Measurements from ENCODE around the gene CCDC171. TPM values are rescaled to one million over a fixed set of nuclear protein-coding genes. Genes with fewer than 3 reads are reported as not detected.

The CCDC171 gene
- total RNA-seq, 1 donor from 2014 or later = 0.92 TPM

DNA sequence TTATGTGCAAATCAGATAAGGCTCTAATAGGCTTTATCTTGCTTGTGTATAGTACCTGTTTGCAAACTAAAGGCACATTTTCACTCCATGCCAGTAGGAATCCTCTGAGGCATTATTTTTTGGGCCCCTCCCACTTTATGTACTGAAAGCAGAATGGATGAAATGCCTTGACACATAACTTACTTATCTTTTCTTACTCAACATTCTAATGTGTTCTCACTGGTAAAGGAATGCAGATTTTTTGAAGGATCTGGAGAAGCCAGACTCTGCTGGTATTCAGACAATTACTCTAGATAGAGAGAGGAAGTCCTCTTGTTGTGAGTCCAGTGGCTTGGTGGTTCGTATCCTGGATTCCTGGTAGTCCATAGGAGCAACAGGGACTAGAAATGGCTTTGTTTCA is 336.7 kb downstream of the CCDC171 start:
- TF ChIP-seq, protein P1, sequence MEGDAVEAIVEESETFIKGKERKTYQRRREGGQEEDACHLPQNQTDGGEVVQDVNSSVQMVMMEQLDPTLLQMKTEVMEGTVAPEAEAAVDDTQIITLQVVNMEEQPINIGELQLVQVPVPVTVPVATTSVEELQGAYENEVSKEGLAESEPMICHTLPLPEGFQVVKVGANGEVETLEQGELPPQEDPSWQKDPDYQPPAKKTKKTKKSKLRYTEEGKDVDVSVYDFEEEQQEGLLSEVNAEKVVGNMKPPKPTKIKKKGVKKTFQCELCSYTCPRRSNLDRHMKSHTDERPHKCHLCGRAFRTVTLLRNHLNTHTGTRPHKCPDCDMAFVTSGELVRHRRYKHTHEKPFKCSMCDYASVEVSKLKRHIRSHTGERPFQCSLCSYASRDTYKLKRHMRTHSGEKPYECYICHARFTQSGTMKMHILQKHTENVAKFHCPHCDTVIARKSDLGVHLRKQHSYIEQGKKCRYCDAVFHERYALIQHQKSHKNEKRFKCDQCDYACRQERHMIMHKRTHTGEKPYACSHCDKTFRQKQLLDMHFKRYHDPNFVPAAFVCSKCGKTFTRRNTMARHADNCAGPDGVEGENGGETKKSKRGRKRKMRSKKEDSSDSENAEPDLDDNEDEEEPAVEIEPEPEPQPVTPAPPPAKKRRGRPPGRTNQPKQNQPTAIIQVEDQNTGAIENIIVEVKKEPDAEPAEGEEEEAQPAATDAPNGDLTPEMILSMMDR (conservative IDR thresholded peaks at IDR 0.05; ENCODE audit: low read depth, low read length) = no peak
- DNase-seq (ENCODE audit: low read depth) = no peak
- H3K4me3 ChIP-seq (ENCODE audit: low read depth, low read length) = no peak overlapping the region

DNA sequence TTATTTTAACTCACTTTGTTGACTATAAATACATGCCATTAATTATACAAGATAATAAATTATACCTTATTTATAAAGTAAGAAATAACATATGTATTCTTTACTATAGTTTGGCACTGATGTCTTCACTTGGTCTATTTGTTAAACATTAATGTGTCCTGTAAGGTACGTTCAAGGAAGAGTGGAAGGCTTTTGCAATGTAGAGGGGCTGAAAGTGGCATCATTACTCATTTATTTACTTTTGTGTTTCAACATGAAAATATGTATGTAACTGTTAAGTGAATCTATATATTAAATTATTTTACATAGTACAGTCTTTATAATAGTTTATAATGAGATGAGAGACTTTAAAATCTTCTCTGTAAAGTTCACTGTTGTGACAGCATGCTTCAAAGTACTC is 348.7 kb downstream of the CCDC171 start:
- TF ChIP-seq, protein P1 (conservative IDR thresholded peaks at IDR 0.05; ENCODE audit: low read depth, low read length) = no peak
- no peak for DNase-seq (ENCODE audit: low read depth)
- H3K4me3 ChIP-seq (ENCODE audit: low read depth, low read length) = no peak overlapping the region

DNA sequence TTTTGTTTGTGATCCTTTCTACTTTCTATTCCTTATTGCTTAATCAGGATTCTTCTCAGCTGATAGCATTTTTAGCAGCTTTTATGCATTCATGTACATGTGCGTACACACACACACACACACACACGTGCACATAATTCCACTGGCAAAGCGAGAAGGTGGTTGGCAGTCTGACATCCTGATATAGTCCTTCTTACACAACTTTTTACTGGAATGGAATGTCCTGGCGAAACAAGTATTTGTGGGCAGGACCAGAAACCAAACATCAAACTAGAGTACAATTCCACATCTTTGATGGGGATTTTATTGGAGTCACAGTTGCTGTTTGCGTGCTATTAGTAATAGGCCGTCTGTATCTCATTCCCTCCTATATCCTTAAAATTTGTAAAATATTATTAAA is 356.5 kb downstream of the CCDC171 start:
- TF ChIP-seq, protein P1 (conservative IDR thresholded peaks at IDR 0.05; ENCODE audit: low read depth, low read length) = no peak
- DNase-seq (ENCODE audit: low read depth) = no peak
- H3K4me3 ChIP-seq (ENCODE audit: low read depth, low read length) = no peak overlapping the region

DNA sequence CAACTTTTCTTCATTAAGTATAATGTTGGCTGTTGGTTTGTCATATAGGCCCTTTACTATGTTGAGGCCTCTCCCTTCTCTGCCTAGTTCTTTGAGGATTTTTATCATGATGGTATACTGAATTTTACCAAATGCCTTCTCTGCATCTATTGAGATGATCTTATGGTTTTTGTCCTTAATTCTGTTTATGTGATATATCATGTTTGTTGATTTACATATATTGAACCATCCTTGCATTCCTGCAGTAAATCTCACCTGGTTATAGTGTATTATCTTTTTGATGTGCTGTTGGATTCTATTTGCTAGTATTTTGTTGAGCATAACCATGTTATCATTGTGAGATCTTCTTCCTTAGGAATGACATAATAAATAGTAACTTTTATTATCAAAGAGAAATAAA is 362.9 kb downstream of the CCDC171 start:
- H3K4me3 ChIP-seq (ENCODE audit: low read depth, low read length) = no peak overlapping the region
- DNase-seq (ENCODE audit: low read depth) = peak; percentile 0
- TF ChIP-seq, protein P1 (conservative IDR thresholded peaks at IDR 0.05; ENCODE audit: low read depth, low read length) = no peak

DNA sequence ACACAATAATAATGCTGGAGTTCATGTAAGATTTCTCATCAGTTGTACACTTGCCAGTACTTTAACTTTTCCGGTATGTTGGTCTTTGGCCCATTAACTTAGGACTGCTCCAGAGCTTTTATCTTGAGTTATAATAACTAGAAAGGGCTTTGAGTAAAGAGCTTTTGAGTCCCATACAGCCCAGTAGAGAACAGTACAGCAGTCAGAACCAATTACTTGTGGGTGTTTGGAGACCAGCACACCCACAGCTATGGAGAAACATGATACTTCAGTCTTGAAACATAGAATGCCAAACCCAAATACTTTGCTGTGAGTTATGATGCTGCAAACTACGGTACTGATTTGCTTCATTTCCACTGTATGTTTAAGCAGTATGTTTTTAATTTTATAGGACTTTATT is 374.3 kb downstream of the CCDC171 start:
- no peak for DNase-seq (ENCODE audit: low read depth)
- no peak overlapping the region for H3K4me3 ChIP-seq (ENCODE audit: low read depth, low read length)
- TF ChIP-seq, protein P1 (conservative IDR thresholded peaks at IDR 0.05; ENCODE audit: low read depth, low read length) = no peak

DNA sequence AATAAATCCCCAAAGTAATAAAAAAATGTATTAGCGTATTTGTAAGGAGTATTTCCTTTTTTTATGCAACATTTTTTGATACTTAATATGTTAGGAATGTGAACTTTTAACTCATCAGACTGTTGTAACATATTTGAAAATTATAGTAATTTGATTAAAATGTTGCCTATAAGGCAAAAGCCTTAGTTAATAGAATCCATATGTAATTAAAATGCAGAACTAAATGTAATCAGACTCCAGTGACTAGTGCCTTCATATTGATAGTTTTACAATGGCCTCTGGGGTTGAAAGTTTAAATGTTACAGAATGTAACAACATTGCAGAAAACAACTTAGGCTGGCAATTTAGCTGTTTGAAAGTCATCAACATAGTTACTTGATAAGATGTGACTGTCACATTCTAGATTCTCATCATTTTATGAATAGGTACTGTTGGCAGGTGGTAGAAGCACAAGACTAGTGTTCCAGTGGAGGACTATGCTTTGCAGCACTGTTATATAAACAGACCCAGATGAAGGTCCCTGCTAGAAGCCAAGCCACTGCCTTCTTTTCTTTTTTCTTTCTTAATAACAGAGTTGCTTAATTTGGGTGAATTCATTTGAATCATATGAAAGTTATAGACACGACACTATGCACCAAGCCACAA is 382.9 kb downstream of the CCDC171 start:
- DNase-seq (ENCODE audit: low read depth) = no peak
- H3K4me3 ChIP-seq (ENCODE audit: low read depth, low read length) = no peak overlapping the region
- TF ChIP-seq, protein P1 (conservative IDR thresholded peaks at IDR 0.05; ENCODE audit: low read depth, low read length) = no peak

DNA sequence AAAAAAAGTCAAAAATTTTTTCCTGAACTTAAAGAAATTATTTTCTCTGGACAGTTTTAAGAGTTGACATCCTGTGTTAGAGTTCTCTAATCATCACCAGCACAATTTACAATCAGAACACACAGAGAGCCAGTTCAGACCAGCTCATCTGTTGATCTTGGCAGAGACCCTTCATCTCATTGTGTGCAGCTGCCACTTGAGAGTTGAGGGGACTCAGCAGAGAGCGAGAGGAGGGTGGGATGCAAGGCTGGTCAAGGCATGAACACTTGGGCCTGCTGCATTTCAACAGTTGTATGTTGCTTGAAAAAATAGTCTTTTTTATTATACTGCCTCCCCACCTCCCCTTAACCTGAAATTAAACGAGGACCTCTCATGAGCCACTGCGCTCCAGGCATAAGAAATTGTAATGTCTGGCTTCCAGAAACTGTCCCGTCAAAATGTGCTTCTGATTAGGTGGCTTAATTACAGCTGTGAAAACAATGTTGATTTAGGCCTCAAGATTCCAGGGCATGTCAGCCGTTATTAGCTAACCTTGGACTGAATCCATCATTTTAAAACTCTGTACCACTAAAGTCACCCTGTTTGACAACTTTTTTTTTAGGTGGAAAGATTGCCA is 383.6 kb downstream of the CCDC171 start:
- TF ChIP-seq, protein P1 (conservative IDR thresholded peaks at IDR 0.05; ENCODE audit: low read depth, low read length) = no peak
- no peak for DNase-seq (ENCODE audit: low read depth)
- H3K4me3 ChIP-seq (ENCODE audit: low read depth, low read length) = no peak overlapping the region

All from epithelial cell of proximal tubule (primary cell).